ENCODE measurements around the gene BCAP29. TPM values are rescaled to one million over a fixed set of nuclear protein-coding genes. Genes with fewer than 3 reads are reported as not detected.

Gene BCAP29
- total and polyA plus RNA-seq, 2 of the 8 experiments (the other 6 are each of a cell fraction or from before 2014, with no cell fraction given), result 6.8 to 18.1 TPM

GRCh38 chr7:107593025-107593410, 13.0 kb downstream of the BCAP29 start (continued):
- TF ChIP-seq CHD7 (IDR thresholded peaks at IDR 0.05; ENCODE audit: insufficient replicate concordance, low read length) (no peak), SUZ12 (IDR thresholded peaks at IDR 0.05; ENCODE audit: low read length) (no peak), YY1 (IDR thresholded peaks at IDR 0.05; ENCODE audit: low read depth, low read length) (no peak), SIRT6 (IDR thresholded peaks at IDR 0.05; ENCODE audit: low read length) (no peak), KDM5A (IDR thresholded peaks at IDR 0.05; ENCODE audit: low read length) (no peak), GTF2F1 (IDR thresholded peaks at IDR 0.05; ENCODE audit: borderline replicate concordance, low read depth, low read length) (no peak), JUN (IDR thresholded peaks at IDR 0.05; ENCODE audit: low read depth, low read length) (no peak), CEBPB (IDR thresholded peaks at IDR 0.05; ENCODE audit: low read depth, low read length) (no peak), MAFK (IDR thresholded peaks at IDR 0.05; ENCODE audit: low read depth, low read length) (no peak)

Measured in H1 (cell line).